Measurements from ENCODE around the gene TMEM51. TPM values are rescaled to one million over a fixed set of nuclear protein-coding genes. Genes with fewer than 3 reads are reported as not detected.

TMEM51 gene
- total and polyA plus RNA-seq, 8 donors, result 18.2 to 42.1 (median 25.6) TPM

GRCh38 chr1:15192916-15193550 lies 39.5 kb downstream of the TMEM51 start:
- DNase-seq (peak in 1 of 6 donors; percentile 44), ATAC-seq (peak in 3 of 4 donors; percentile 4 to 20 (median 7)), FAIRE-seq (no peak)
- Histone ChIP-seq H3K27ac (peak overlapping the region in 2 of 4 donors; percentile 41 to 76), H3K27me3 (no peaks in the 10 kb centered on the region), H3K9me3 (no peaks in the 10 kb centered on the region), H3K36me3 (no peaks in the 10 kb centered on the region), H3K4me3 (no peak overlapping the region), H3K4me1 (peaks cover 62 to 75% (median 70%) of the 10 kb centered on the region in 3 donors)
- WGBS, 2 donors, result 44 to 53% methylated on average over 12 of the region's 12 CpGs
- TF ChIP-seq, protein P1, sequence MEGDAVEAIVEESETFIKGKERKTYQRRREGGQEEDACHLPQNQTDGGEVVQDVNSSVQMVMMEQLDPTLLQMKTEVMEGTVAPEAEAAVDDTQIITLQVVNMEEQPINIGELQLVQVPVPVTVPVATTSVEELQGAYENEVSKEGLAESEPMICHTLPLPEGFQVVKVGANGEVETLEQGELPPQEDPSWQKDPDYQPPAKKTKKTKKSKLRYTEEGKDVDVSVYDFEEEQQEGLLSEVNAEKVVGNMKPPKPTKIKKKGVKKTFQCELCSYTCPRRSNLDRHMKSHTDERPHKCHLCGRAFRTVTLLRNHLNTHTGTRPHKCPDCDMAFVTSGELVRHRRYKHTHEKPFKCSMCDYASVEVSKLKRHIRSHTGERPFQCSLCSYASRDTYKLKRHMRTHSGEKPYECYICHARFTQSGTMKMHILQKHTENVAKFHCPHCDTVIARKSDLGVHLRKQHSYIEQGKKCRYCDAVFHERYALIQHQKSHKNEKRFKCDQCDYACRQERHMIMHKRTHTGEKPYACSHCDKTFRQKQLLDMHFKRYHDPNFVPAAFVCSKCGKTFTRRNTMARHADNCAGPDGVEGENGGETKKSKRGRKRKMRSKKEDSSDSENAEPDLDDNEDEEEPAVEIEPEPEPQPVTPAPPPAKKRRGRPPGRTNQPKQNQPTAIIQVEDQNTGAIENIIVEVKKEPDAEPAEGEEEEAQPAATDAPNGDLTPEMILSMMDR (IDR thresholded peaks at IDR 0.05), result no peak
- intact Hi-C loops (cut with DNase I), result no loop called here

- FAIRE-seq, result no peak
- H3K4me1 ChIP-seq, result peaks cover 65 to 77% (median 74%) of the 10 kb centered on the region in 3 donors
Measured at GRCh38 chr1:15195420-15196052, 42.0 kb downstream of the TMEM51 start.

DNA sequence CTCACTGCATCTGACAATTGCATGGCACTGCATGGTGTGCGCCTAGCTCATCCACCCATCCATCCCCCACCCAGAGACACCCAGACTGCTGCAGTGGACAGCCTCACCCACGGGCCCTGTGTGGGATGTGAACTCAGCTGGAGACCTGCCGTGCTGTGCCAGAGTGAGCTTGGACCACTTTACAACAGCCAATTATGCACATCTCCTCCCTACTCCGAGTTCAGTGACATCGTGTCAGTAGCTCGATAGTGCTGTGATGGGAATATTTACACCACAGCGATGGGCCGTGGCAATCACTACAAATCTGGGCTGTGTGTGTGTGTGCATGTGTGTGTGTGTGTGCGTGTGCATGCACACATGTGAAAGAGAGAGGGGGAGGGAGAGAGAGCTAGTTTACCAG lies 42.5 kb downstream of the TMEM51 start:
- DNase-seq, result no peak
- TF ChIP-seq, protein P1 (IDR thresholded peaks at IDR 0.05), result no peak
- no peaks in the 10 kb centered on the region for H3K27me3 ChIP-seq
- no peak overlapping the region for H3K4me3 ChIP-seq
- H3K36me3 ChIP-seq, result no peaks in the 10 kb centered on the region
- FAIRE-seq, result no peak
- no peaks in the 10 kb centered on the region for H3K9me3 ChIP-seq
- ATAC-seq, result no peak
- H3K4me1 ChIP-seq, result peaks cover 66 to 73% (median 72%) of the 10 kb centered on the region in 3 donors
- peak overlapping the region in 1 of 4 donors; percentile 89 for H3K27ac ChIP-seq
- intact Hi-C loops (cut with DNase I), result no loop called here
- 46 to 52% methylated on average over 9 of the region's 9 CpGs for WGBS, 2 donors

More at GRCh38 chr1:15195420-15196052, 42.0 kb downstream of the TMEM51 start:
- no peak overlapping the region for H3K4me3 ChIP-seq
- no peaks in the 10 kb centered on the region for H3K27me3 ChIP-seq
- H3K9me3 ChIP-seq, result no peaks in the 10 kb centered on the region
- intact Hi-C loops (cut with DNase I), result no loop called here
- TF ChIP-seq, protein P1 (IDR thresholded peaks at IDR 0.05), result no peak
- DNase-seq (no peak), ATAC-seq (no peak)
- 45 to 53% methylated on average over 9 of the region's 9 CpGs for WGBS, 2 donors
- no peaks in the 10 kb centered on the region for H3K36me3 ChIP-seq
- no peak overlapping the region for H3K27ac ChIP-seq

GRCh38 chr1:15196807-15197530 lies 43.4 kb downstream of the TMEM51 start:
- ATAC-seq, result peak; percentile 29 to 53 (median 40)
- no peaks in the 10 kb centered on the region for H3K36me3 ChIP-seq
- DNase-seq, result peak in 3 of 6 donors; percentile 64 to 68 (median 64)
- no peaks in the 10 kb centered on the region for H3K9me3 ChIP-seq
- peak overlapping the region in 3 of 4 donors; percentile 11 to 89 (median 85) for H3K27ac ChIP-seq
- peaks cover 61 to 70% (median 68%) of the 10 kb centered on the region in 3 donors for H3K4me1 ChIP-seq
- H3K27me3 ChIP-seq, result no peaks in the 10 kb centered on the region
- H3K4me3 ChIP-seq, result no peak overlapping the region
- TF ChIP-seq, protein P1 (IDR thresholded peaks at IDR 0.05), result no peak
- WGBS, 2 donors, result 6 to 12% methylated on average over 8 of the region's 8 CpGs
- intact Hi-C loops (cut with DNase I), result no loop called here
- FAIRE-seq, result no peak
